Measurements from ENCODE around the gene MTMR8. TPM values are rescaled to one million over a fixed set of nuclear protein-coding genes. Genes with fewer than 3 reads are reported as not detected.

MTMR8 gene
- total RNA-seq, 1 donor from 2014 or later = 0.73 TPM

DNA sequence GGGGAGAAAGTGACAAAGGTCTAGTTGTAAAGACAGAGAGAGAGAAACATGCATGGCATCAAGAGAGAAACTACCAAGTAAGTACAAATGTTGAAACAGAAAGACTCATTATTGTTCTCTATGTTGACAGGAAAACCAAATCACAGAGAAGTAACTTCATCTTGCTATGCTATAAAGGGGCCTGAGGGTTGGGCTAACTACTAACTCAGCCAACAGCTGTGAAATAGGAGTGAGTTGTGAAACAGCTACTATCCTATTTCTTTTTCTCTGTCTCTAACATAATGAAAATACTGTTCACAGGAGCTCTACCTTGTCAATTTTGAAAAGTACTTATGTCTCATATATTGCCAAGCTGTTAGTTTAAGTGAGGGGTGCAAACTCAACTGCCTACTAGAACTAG lies 65.0 kb downstream of the MTMR8 start:
- intact Hi-C loops (cut with DNase I) = no loop called here

GRCh38 chrX:64321507-64321906 lies 73.7 kb downstream of the MTMR8 start:
- intact Hi-C loops (cut with DNase I) = no loop called here
- DNase-seq (ENCODE audit: low spot score) = no peak

More for the DNA sequence above, 65.0 kb downstream of the MTMR8 start:
- no peak for DNase-seq (ENCODE audit: low spot score)

GRCh38 chrX:64313624-64314023 lies 81.6 kb downstream of the MTMR8 start:
- intact Hi-C loops (cut with DNase I) = no loop called here

GRCh38 chrX:64306712-64307111 lies 88.5 kb downstream of the MTMR8 start:
- no peak for DNase-seq (ENCODE audit: low spot score)
- intact Hi-C loops (cut with DNase I) = no loop called here

More at GRCh38 chrX:64313624-64314023, 81.6 kb downstream of the MTMR8 start:
- no peak for DNase-seq (ENCODE audit: low spot score)

- DNase-seq (ENCODE audit: low spot score) = no peak
- intact Hi-C loops (cut with DNase I) = no loop called here
Measured at GRCh38 chrX:64291123-64291522, 104.1 kb downstream of the MTMR8 start.

GRCh38 chrX:64265265-64265664 lies 130.0 kb downstream of the MTMR8 start:
- DNase-seq (ENCODE audit: low spot score) = no peak
- intact Hi-C loops (cut with DNase I) = no loop called here

DNA sequence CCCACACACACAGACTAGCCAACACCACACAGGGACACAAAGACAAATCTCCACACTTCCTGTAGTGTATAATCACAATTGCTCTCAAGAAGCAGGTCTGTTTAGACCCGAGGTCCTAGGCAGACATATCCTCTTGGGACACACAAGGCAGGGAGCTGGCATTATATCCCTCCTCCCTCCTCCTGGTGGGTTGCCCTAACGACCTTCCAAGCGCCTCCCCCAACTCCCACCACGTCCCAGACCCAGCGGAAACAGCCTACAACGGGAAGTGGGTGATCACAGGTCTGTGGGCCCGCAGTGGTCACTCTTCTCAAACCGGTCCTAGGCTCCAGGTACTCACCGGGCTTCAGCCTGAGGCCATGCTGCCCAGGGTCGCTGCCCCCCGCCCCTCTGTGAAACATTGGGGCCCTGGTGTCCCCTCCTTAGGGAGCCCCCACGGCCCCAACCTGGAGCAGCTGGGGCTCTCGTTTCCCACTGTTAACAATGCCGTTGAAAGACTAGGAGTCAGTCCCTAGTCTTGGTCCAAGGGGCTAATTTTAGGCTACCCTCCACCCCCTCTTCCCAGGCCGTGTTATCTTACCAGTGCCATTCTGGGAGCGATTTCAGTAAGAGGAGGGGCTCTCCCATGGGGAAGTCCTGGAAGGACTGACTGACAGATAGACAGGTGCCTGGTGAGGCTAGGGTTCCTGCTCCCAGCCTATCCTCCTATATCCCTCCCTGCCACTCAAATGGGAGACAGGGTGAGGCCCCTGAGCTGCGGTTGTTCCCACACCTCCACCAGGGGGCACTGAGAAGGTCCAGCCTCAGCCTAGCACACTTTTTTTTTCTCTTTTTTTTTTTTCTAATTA lies 164.9 kb downstream of the MTMR8 start, which contains the start of gene ASB12:
TSS of gene ASB12 (minus strand) at position 485 of the 848 bp plus-strand sequence. CDS start 4,957 bp downstream, outside the sequence.
- DNase-seq (ENCODE audit: low spot score) = no peak
- intact Hi-C loops (cut with DNase I) = no loop called here

GRCh38 chrX:64229154-64229553 lies 166.1 kb downstream of the MTMR8 start:
- no peak for DNase-seq (ENCODE audit: low spot score)
- intact Hi-C loops (cut with DNase I) = no loop called here

Other genes with a start within 250 kb of the MTMR8 start
- gene AMER1, start 189.7 kb downstream of the MTMR8 start, total RNA-seq = 3.9 TPM
- gene ASB12, start 164.8 kb downstream of the MTMR8 start, total RNA-seq = 4.1 TPM